Neural progenitor cell (in vitro differentiated cells): Measurements from ENCODE around the gene FEV. TPM values are rescaled to one million over a fixed set of nuclear protein-coding genes. Genes with fewer than 3 reads are reported as not detected.

Experiments
- DNase-seq: peaks from one replicate; pipeline ENCODE4 v3.0.0-alpha.2; 2016; ENCODE audit warnings: low spot score
- H2AFZ ChIP-seq: fragments of 200-600 bp; sonication (generic); replicated peaks from 2 replicates; pipeline ENCODE4 v1.6.1; 2016; ENCODE audit warnings: antibody characterized with exemption
- H3F3A ChIP-seq: fragments of 200-600 bp; sonication (generic); 2 replicates; pipeline ENCODE4 v1.6.1; 2016; ENCODE audit warnings: antibody characterized with exemption, low read depth
- H3K27ac ChIP-seq: fragments of 200-600 bp; sonication (generic); 2 replicates; pipeline ENCODE4 v1.5.1; 2016; ENCODE audit warnings: mild to moderate bottlenecking
- H3K27me3 ChIP-seq: fragments of 200-600 bp; sonication (generic); 2 replicates; pipeline ENCODE4 v1.6.1; 2016; ENCODE audit warnings: mild to moderate bottlenecking, moderate library complexity
- H3K36me3 ChIP-seq: fragments of 200-600 bp; sonication (generic); 2 replicates; pipeline ENCODE4 v1.5.1; 2016
- H3K4me1 ChIP-seq: fragments of 200-600 bp; sonication (generic); 2 replicates; pipeline ENCODE4 v1.6.1; 2016; ENCODE audit warnings: mixed run types
- H3K4me2 ChIP-seq: fragments of 200-600 bp; sonication (generic); 2 replicates; pipeline ENCODE4 v1.6.1; 2016
- H3K4me3 ChIP-seq: fragments of 200-600 bp; sonication (generic); 2 replicates; pipeline ENCODE4 v1.5.1; 2016
- H3K79me2 ChIP-seq: fragments of 200-600 bp; sonication (generic); 2 replicates; pipeline ENCODE4 v1.6.1; 2016; ENCODE audit warnings: low read depth
- H3K9ac ChIP-seq: fragments of 200-600 bp; sonication (generic); 2 replicates; pipeline ENCODE4 v1.6.1; 2016
- H3K9me3 ChIP-seq: fragments of 200-600 bp; sonication (generic); 2 replicates; pipeline ENCODE4 v1.5.1; 2016; ENCODE audit warnings: low read depth
- H4K20me1 ChIP-seq: fragments of 200-600 bp; sonication (generic); 2 replicates; pipeline ENCODE4 v1.6.1; 2016; ENCODE audit warnings: low read depth
- H3K27ac Mint-ChIP-seq: 3 replicates; pipeline ENCODE4 v1.8.0; 2021; ENCODE audit warnings: mixed read lengths
- H3K27me3 Mint-ChIP-seq: 2 replicates; pipeline ENCODE4 v1.8.0; 2022; ENCODE audit warnings: low read depth, mild to moderate bottlenecking, inconsistent platforms, moderate library complexity, mixed read lengths; ENCODE audit not compliant: insufficient read depth
- H3K36me3 Mint-ChIP-seq: 3 replicates; pipeline ENCODE4 v1.8.0; 2021; ENCODE audit warnings: mixed read lengths
- H3K4me1 Mint-ChIP-seq: 3 replicates; pipeline ENCODE4 v1.8.0; 2021; ENCODE audit warnings: mixed read lengths
- H3K4me3 Mint-ChIP-seq: 3 replicates; pipeline ENCODE4 v1.8.0; 2021; ENCODE audit warnings: mild to moderate bottlenecking, moderate library complexity, mixed read lengths
- H3K9me3 Mint-ChIP-seq: 3 replicates; pipeline ENCODE4 v1.8.0; 2020; ENCODE audit warnings: mixed read lengths
- CTCF ChIP-seq: fragments of 200-600 bp; sonication (generic); IDR thresholded peaks from 2 replicates; pipeline ENCODE4 v1.5.1; 2017; ENCODE audit warnings: antibody characterized with exemption, mild to moderate bottlenecking
- EZH2 ChIP-seq: fragments of 200-600 bp; sonication (generic); IDR thresholded peaks from 2 replicates; pipeline ENCODE4 v1.6.1; 2017; ENCODE audit warnings: antibody characterized with exemption, mild to moderate bottlenecking, moderate library complexity
- EZH2phosphoT487 ChIP-seq: fragments of 200-600 bp; sonication (generic); IDR thresholded peaks from 2 replicates; pipeline ENCODE4 v1.6.1; 2017; ENCODE audit warnings: antibody characterized with exemption
- total RNA-seq: library from RNA; depleted of rRNA; stranded (reverse); fragments of >200 nt; gene quantifications from 2 replicates; pipeline ENCODE4 v1.2.3, GENCODE V29; 2015; ENCODE audit warnings: low replicate concordance

FEV gene
- total RNA-seq, 1 donor from 2014 or later = not detected

GRCh38 chr2:218983934-218984238 is 1.1 kb downstream of the FEV start:
- Mint-ChIP-seq H3K27me3 (peaks cover 83% of the 10 kb centered on the region), H3K9me3 (no peaks in the 10 kb centered on the region), H3K27ac (no peak overlapping the region), H3K4me1 (peaks cover 12% of the 10 kb centered on the region), H3K36me3 (no peaks in the 10 kb centered on the region), H3K4me3 (no peak overlapping the region)
- Histone ChIP-seq H3F3A (peaks cover 7% of the 10 kb centered on the region), H3K79me2 (no peaks in the 10 kb centered on the region), H2AFZ (no peak overlapping the region), H3K9ac (no peak overlapping the region), H3K4me2 (peak overlapping the region; percentile 77), H3K27ac (no peak overlapping the region), H3K4me1 (peaks cover 14% of the 10 kb centered on the region), H3K9me3 (no peaks in the 10 kb centered on the region), H3K4me3 (peak overlapping the region; percentile 32), H3K27me3 (peaks cover 100% of the 10 kb centered on the region), H4K20me1 (peaks cover 79% of the 10 kb centered on the region), H3K36me3 (no peaks in the 10 kb centered on the region)
- TF ChIP-seq EZH2 = no peak
- no peak for TF ChIP-seq EZH2phosphoT487
- no peak for TF ChIP-seq CTCF
- DNase-seq = no peak

GRCh38 chr2:218983263-218983933 is 1.6 kb downstream of the FEV start:
- Mint-ChIP-seq H3K36me3 (no peaks in the 10 kb centered on the region), H3K27me3 (peaks cover 80% of the 10 kb centered on the region), H3K4me3 (peak overlapping the region; percentile 41), H3K27ac (no peak overlapping the region), H3K9me3 (no peaks in the 10 kb centered on the region), H3K4me1 (peaks cover 12% of the 10 kb centered on the region)
- Histone ChIP-seq H3K79me2 (no peaks in the 10 kb centered on the region), H4K20me1 (peaks cover 75% of the 10 kb centered on the region), H3K4me1 (peaks cover 14% of the 10 kb centered on the region), H3K9me3 (no peaks in the 10 kb centered on the region), H3F3A (peaks cover 7% of the 10 kb centered on the region), H3K4me3 (no peak overlapping the region), H3K36me3 (no peaks in the 10 kb centered on the region), H3K4me2 (no peak overlapping the region), H3K9ac (no peak overlapping the region), H2AFZ (no peak overlapping the region), H3K27ac (no peak overlapping the region), H3K27me3 (peaks cover 100% of the 10 kb centered on the region)
- no peak for TF ChIP-seq CTCF
- no peak for TF ChIP-seq EZH2
- no peak for TF ChIP-seq EZH2phosphoT487
- no peak for DNase-seq

- Mint-ChIP-seq H3K9me3 (no peaks in the 10 kb centered on the region), H3K27me3 (peaks cover 77% of the 10 kb centered on the region), H3K27ac (no peak overlapping the region), H3K4me3 (peak overlapping the region; percentile 58), H3K4me1 (peaks cover 12% of the 10 kb centered on the region), H3K36me3 (no peaks in the 10 kb centered on the region)
- peaks cover 100% of the 10 kb centered on the region for H3K27me3 ChIP-seq
- peaks cover 7% of the 10 kb centered on the region for H3F3A ChIP-seq
- H3K9me3 ChIP-seq = no peaks in the 10 kb centered on the region
- no peaks in the 10 kb centered on the region for H3K79me2 ChIP-seq
- H4K20me1 ChIP-seq = peaks cover 69% of the 10 kb centered on the region
- no peak overlapping the region for H3K4me3 ChIP-seq
- no peak for DNase-seq
- H3K27ac ChIP-seq = no peak overlapping the region
- TF ChIP-seq CTCF (no peak), EZH2 (peak; percentile 81), EZH2phosphoT487 (peak; percentile 66)
- peak overlapping the region; percentile 56 for H3K4me2 ChIP-seq
- H3K4me1 ChIP-seq = peaks cover 14% of the 10 kb centered on the region
- no peaks in the 10 kb centered on the region for H3K36me3 ChIP-seq
- no peak overlapping the region for H2AFZ ChIP-seq
- no peak overlapping the region for H3K9ac ChIP-seq
These were observed 2.3 kb downstream of the FEV start for GRCh38 chr2:218982586-218983262.
